ENCODE results near the gene SCEL.
A peak's percentile ranks its signal among the peaks of the same experiment; 100 is the strongest.
"Not testable (repeated sequence)": the region's sequence is repeated elsewhere in the genome, so short reads cannot be mapped to it uniquely, and the experiment has no call there.

Gene SCEL

GRCh38 chr13:77535448-77535847 lies at the start of gene SCEL:
SCEL (plus strand) TSS chr13:77535706; CDS start chr13:77555876, 20,170 bp downstream.
- DNase-seq = no peak

- no peak for DNase-seq
Measured at GRCh38 chr13:77489566-77490337, 45.8 kb upstream of the SCEL start.

- DNase-seq = peak; percentile 55
Measured at GRCh38 chr13:77492982-77493381, 42.5 kb upstream of the SCEL start.

- DNase-seq = no peak
Measured at GRCh38 chr13:77494226-77494625, 41.3 kb upstream of the SCEL start.

- DNase-seq = no peak
Measured at GRCh38 chr13:77497350-77497749, 38.2 kb upstream of the SCEL start.

- no peak for DNase-seq
Measured at GRCh38 chr13:77497835-77498234, 37.7 kb upstream of the SCEL start.

GRCh38 chr13:77502104-77502720 lies 33.3 kb upstream of the SCEL start:
- no peak for DNase-seq

- no peak for DNase-seq
Measured at GRCh38 chr13:77503398-77503797, 32.1 kb upstream of the SCEL start.

GRCh38 chr13:77506874-77507273 lies 28.6 kb upstream of the SCEL start:
- DNase-seq = peak; percentile 1

GRCh38 chr13:77507931-77508776 lies 27.4 kb upstream of the SCEL start:
- DNase-seq = no peak

GRCh38 chr13:77508959-77509620 lies 26.4 kb upstream of the SCEL start:
- no peak for DNase-seq

- DNase-seq = no peak
Measured at GRCh38 chr13:77510156-77510555, 25.4 kb upstream of the SCEL start.

- DNase-seq = peak; percentile 21
Measured at GRCh38 chr13:77511552-77511951, 24.0 kb upstream of the SCEL start.

GRCh38 chr13:77513719-77514335 lies 21.7 kb upstream of the SCEL start:
- no peak for DNase-seq

- DNase-seq = no peak
Measured at GRCh38 chr13:77514336-77514726, 21.2 kb upstream of the SCEL start.

GRCh38 chr13:77515785-77516184 lies 19.7 kb upstream of the SCEL start:
- no peak for DNase-seq

- DNase-seq = no peak
Measured at GRCh38 chr13:77516342-77516789, 19.1 kb upstream of the SCEL start.

- DNase-seq = no peak
Measured at GRCh38 chr13:77518266-77518665, 17.2 kb upstream of the SCEL start.

- not testable (repeated sequence) for DNase-seq
Measured at GRCh38 chr13:77519396-77519795, 16.1 kb upstream of the SCEL start.

- DNase-seq = no peak
Measured at GRCh38 chr13:77519808-77520207, 15.7 kb upstream of the SCEL start.

GRCh38 chr13:77521194-77521593 lies 14.3 kb upstream of the SCEL start:
- no peak for DNase-seq

GRCh38 chr13:77521595-77522367 lies 13.7 kb upstream of the SCEL start:
- DNase-seq = no peak

All from NCI-H1436 (cell line).